Measurements from ENCODE around the gene PTPRN2. TPM values are rescaled to one million over a fixed set of nuclear protein-coding genes. Genes with fewer than 3 reads are reported as not detected.

The PTPRN2 gene
- total and polyA plus RNA-seq, 2 of the 8 experiments (the other 6 are each of a cell fraction or from before 2014, with no cell fraction given), result 2.6 to 4.5 TPM

- Histone ChIP-seq H2BK5ac (ENCODE audit: low read depth, low read length) (no peak overlapping the region), H4K20me1 (replicated peaks in 1 of 2; ENCODE audit: control insufficient read depth in 1 of 2, insufficient read depth in 2 of 2, low read length in 2 of 2) (no peaks in the 10 kb centered on the region), H3K23ac (ENCODE audit: insufficient read length) (no peak overlapping the region), H3K18ac (ENCODE audit: extremely low read depth, low read length) (no peak overlapping the region), H3K9me3 (ENCODE audit: insufficient read depth in 2 of 2, low read depth in 1 of 2, low read length in 1 of 2) (peaks cover 12 to 47% of the 10 kb centered on the region in 2 experiments; a peak in 3 of 4 replicates), H3K27ac (ENCODE audit: low read depth, low read length) (no peak overlapping the region), H3K9ac (replicated peaks in 1 of 4; ENCODE audit: extremely low read depth in 1 of 4, low read depth in 3 of 4, low read length in 3 of 4) (no peak overlapping the region), H2AFZ (ENCODE audit: low read length) (no peak overlapping the region), H4K91ac (replicated peaks; ENCODE audit: insufficient read length, low read length) (no peak overlapping the region), H3K4ac (replicated peaks; ENCODE audit: insufficient read length, low read depth, low read length) (no peak overlapping the region), H3K23me2 (ENCODE audit: low read depth, low read length) (no peaks in the 10 kb centered on the region), H3K79me1 (ENCODE audit: low read depth, low read length) (no peaks in the 10 kb centered on the region; the same call in 1 of the 2 replicates), H4K8ac (ENCODE audit: extremely low read depth, insufficient read depth, low read length) (no peak overlapping the region), H3K36me3 (ENCODE audit: control insufficient read depth in 2 of 4, insufficient read depth in 4 of 4, low read length in 3 of 4) (no peaks in the 10 kb centered on the region), H3K4me2 (ENCODE audit: insufficient read depth in 1 of 2, low read depth in 2 of 2, low read length in 2 of 2) (no peak overlapping the region), H3K56ac (replicated peaks; ENCODE audit: insufficient read length, low read depth, low read length) (no peak overlapping the region), H2BK120ac (replicated peaks; ENCODE audit: low read depth, low read length) (no peak overlapping the region), H3K27me3 (replicated peaks in 1 of 4; ENCODE audit: control insufficient read depth in 3 of 4, extremely low read depth in 1 of 4, insufficient read depth in 3 of 4, low read length in 3 of 4) (no peaks in the 10 kb centered on the region), H3K4me1 (replicated peaks in 1 of 4; ENCODE audit: control insufficient read depth in 3 of 4, insufficient read depth in 4 of 4, low read length in 3 of 4) (no peaks in the 10 kb centered on the region), H3K4me3 (ENCODE audit: extremely low read depth in 1 of 4, insufficient read depth in 2 of 4, low read depth in 3 of 4, low read length in 4 of 4) (no peak overlapping the region), H2BK20ac (ENCODE audit: low read length) (no peak overlapping the region), H4K5ac (ENCODE audit: insufficient read length, low read depth, low read length) (no peak overlapping the region), H3K14ac (ENCODE audit: insufficient read length) (no peak overlapping the region), H2BK15ac (ENCODE audit: low read length) (no peak overlapping the region), H2BK12ac (ENCODE audit: low read depth, low read length) (no peak overlapping the region), H3K79me2 (ENCODE audit: control insufficient read depth in 1 of 2, insufficient read depth in 2 of 2, low read length in 2 of 2) (no peaks in the 10 kb centered on the region), H2AK5ac (ENCODE audit: low read depth, low read length) (no peak overlapping the region)
- peak in 1 of 2 experiments; percentile 17 for DNase-seq (ENCODE audit: low read depth in 1 of 2, low spot score in 2 of 2)
- TF ChIP-seq SIN3A (conservative IDR thresholded peaks at IDR 0.05 in 1 of 2, IDR thresholded peaks at IDR 0.05 in 1 of 2; ENCODE audit: low read depth in 1 of 2, low read length in 2 of 2) (no peak), JUND (IDR thresholded peaks at IDR 0.05; ENCODE audit: low read length) (no peak), KDM1A (IDR thresholded peaks at IDR 0.05; ENCODE audit: borderline replicate concordance, low read length) (no peak), CTCF (IDR thresholded peaks at IDR 0.05; ENCODE audit: control extremely low read depth in 1 of 3, insufficient read depth in 1 of 3, low read depth in 1 of 3, low read length in 3 of 3) (no peak), SP1 (IDR thresholded peaks at IDR 0.05; ENCODE audit: low read depth, low read length) (no peak)
- TF ChIP-seq, protein P1, sequence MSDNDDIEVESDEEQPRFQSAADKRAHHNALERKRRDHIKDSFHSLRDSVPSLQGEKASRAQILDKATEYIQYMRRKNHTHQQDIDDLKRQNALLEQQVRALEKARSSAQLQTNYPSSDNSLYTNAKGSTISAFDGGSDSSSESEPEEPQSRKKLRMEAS (IDR thresholded peaks at IDR 0.05), result no peak
- POLR2A ChIA-PET (ENCODE audit: partially characterized antibody), result no interaction called here
- WGBS, 2 experiments (ENCODE audit: extremely low coverage in 1 of 2, insufficient coverage in 1 of 2, insufficient read length in 1 of 2, insufficient replicate concordance in 2 of 2, low coverage in 1 of 2, low lambda C conversion rate in 2 of 2, missing lambda C conversion rate in 1 of 2), result 87% methylated on average over 6 of the region's 6 CpGs; no CpG with 5 or more reads in 1 of the 2 experiments
- FAIRE-seq, result no peak
- CTCF ChIA-PET (ENCODE audit: partially characterized antibody), result interaction anchor here (0.6 kb wide), 1 partner anchor 14 kb away, joined by 3 read pairs; no protein-coding TSS in a partner anchor
These were observed 303.5 kb downstream of the PTPRN2 start for GRCh38 chr7:158284121-158284520.

Measured in H1 (cell line).